Osteoblast (primary cell): ENCODE data around the gene EXD1. TPM values are rescaled to one million over a fixed set of nuclear protein-coding genes. Genes with fewer than 3 reads are reported as not detected.
"Not testable (repeated sequence)": the region's sequence is repeated elsewhere in the genome, so short reads cannot be mapped to it uniquely, and the experiment has no call there.

Experiments
- DNase-seq: peaks from one replicate; pipeline ENCODE4 v3.0.0; 2011; ENCODE audit warnings: low spot score, mixed read lengths; ENCODE audit not compliant: insufficient read length; ENCODE audit errors: missing footprints
- H2AFZ ChIP-seq: 2 replicates; pipeline ENCODE4 v1.6.0; 2011; ENCODE audit warnings: mild to moderate bottlenecking, low read length
- H3K27ac ChIP-seq: 2 replicates; pipeline ENCODE4 v1.5.1; 2011; ENCODE audit warnings: mild to moderate bottlenecking, low read depth, low read length, moderate library complexity
- H3K27me3 ChIP-seq: 2 replicates; pipeline ENCODE4 v1.6.0; 2012; ENCODE audit warnings: mild to moderate bottlenecking, control low read depth, inconsistent platforms, low read length, moderate library complexity; ENCODE audit not compliant: insufficient read depth
- H3K36me3 ChIP-seq: 2 replicates; pipeline ENCODE4 v1.5.1; 2011; ENCODE audit warnings: mild to moderate bottlenecking, low read length, control low read depth, moderate library complexity; ENCODE audit not compliant: insufficient read depth
- H3K4me1 ChIP-seq: 2 replicates; pipeline ENCODE4 v1.5.1; 2011; ENCODE audit warnings: mild to moderate bottlenecking, low read length, control low read depth, moderate library complexity; ENCODE audit not compliant: insufficient read depth
- H3K4me2 ChIP-seq: 2 replicates; pipeline ENCODE4 v1.6.0; 2011; ENCODE audit warnings: mild to moderate bottlenecking, low read length; ENCODE audit not compliant: insufficient read depth
- H3K4me3 ChIP-seq: fragments of 200-600 bp; sonication (generic); 3 replicates; pipeline ENCODE4 v1.5.1; 2012; ENCODE audit warnings: mild to moderate bottlenecking, low read length, inconsistent platforms; ENCODE audit not compliant: insufficient read depth
- H3K79me2 ChIP-seq: 2 replicates; pipeline ENCODE4 v1.6.0; 2012; ENCODE audit warnings: mild to moderate bottlenecking, low read length, control low read depth, inconsistent platforms; ENCODE audit not compliant: insufficient read depth
- H3K9me3 ChIP-seq: 2 replicates; pipeline ENCODE4 v1.5.1; 2011; ENCODE audit warnings: low read depth, low read length, control low read depth
- H4K20me1 ChIP-seq: 2 replicates; pipeline ENCODE4 v1.6.0; 2012; ENCODE audit warnings: mild to moderate bottlenecking, low read length, control low read depth; ENCODE audit not compliant: insufficient read depth
- CTCF ChIP-seq: IDR thresholded peaks from 2 replicates; pipeline ENCODE4 v1.5.1; 2011; ENCODE audit warnings: mild to moderate bottlenecking, low read depth, low read length, moderate library complexity; ENCODE audit errors: extremely low read depth
- total RNA-seq: library from RNA; depleted of rRNA; stranded (reverse); fragments of >200 nt; gene quantifications from 2 replicates; pipeline ENCODE4 v1.2.3, GENCODE V29; 2012

The EXD1 gene
- total RNA-seq, 1 donor = not detected

GRCh38 chr15:41238100-41238499 lies 7.5 kb upstream of the EXD1 start:
- no peak for DNase-seq
- Histone ChIP-seq H4K20me1 (peaks cover 9% of the 10 kb centered on the region), H2AFZ (no peak overlapping the region), H3K36me3 (peaks cover 7% of the 10 kb centered on the region), H3K4me3 (no peak overlapping the region), H3K4me1 (peaks cover 7% of the 10 kb centered on the region), H3K27me3 (no peaks in the 10 kb centered on the region), H3K9me3 (no peaks in the 10 kb centered on the region), H3K27ac (no peak overlapping the region), H3K79me2 (peaks cover 51% of the 10 kb centered on the region), H3K4me2 (no peak overlapping the region)
- TF ChIP-seq CTCF = no peak

GRCh38 chr15:41235929-41236328 lies 5.4 kb upstream of the EXD1 start:
- no peak overlapping the region for H3K4me2 ChIP-seq
- no peak overlapping the region for H3K27ac ChIP-seq
- H3K4me1 ChIP-seq = peaks cover 19% of the 10 kb centered on the region
- H3K36me3 ChIP-seq = no peaks in the 10 kb centered on the region
- no peak overlapping the region for H3K4me3 ChIP-seq
- peak; percentile 8 for DNase-seq
- peaks cover 61% of the 10 kb centered on the region for H3K79me2 ChIP-seq
- H4K20me1 ChIP-seq = peaks cover 9% of the 10 kb centered on the region
- H3K27me3 ChIP-seq = no peaks in the 10 kb centered on the region
- TF ChIP-seq CTCF = no peak
- no peak overlapping the region for H2AFZ ChIP-seq
- no peaks in the 10 kb centered on the region for H3K9me3 ChIP-seq

- H3K9me3 ChIP-seq, H3K4me2 ChIP-seq, H3K36me3 ChIP-seq, DNase-seq, H3K4me3 ChIP-seq, H3K27ac ChIP-seq, H2AFZ ChIP-seq, H4K20me1 ChIP-seq, H3K27me3 ChIP-seq: not testable (repeated sequence)
- H3K4me1 ChIP-seq = peaks cover 19% of the 10 kb centered on the region
- peaks cover 61% of the 10 kb centered on the region for H3K79me2 ChIP-seq
Observed at GRCh38 chr15:41235228-41235627, 4.7 kb upstream of the EXD1 start.

GRCh38 chr15:41233367-41233771 lies 2.8 kb upstream of the EXD1 start:
- H2AFZ ChIP-seq = no peak overlapping the region
- peak; percentile 88 for DNase-seq
- peaks cover 9% of the 10 kb centered on the region for H4K20me1 ChIP-seq
- H3K27me3 ChIP-seq = peaks cover under 1% of the 10 kb centered on the region
- H3K79me2 ChIP-seq = peaks cover 57% of the 10 kb centered on the region
- peaks cover 19% of the 10 kb centered on the region for H3K4me1 ChIP-seq
- peak overlapping the region; percentile 4 for H3K27ac ChIP-seq
- H3K36me3 ChIP-seq = no peaks in the 10 kb centered on the region
- H3K4me2 ChIP-seq = peak overlapping the region; percentile 31
- TF ChIP-seq CTCF = no peak
- H3K9me3 ChIP-seq = no peaks in the 10 kb centered on the region
- no peak overlapping the region for H3K4me3 ChIP-seq
